Measurements from ENCODE around the gene HOXD10.

GRCh38 chr2:176081376-176081836, 35.2 kb upstream of the HOXD10 start:
- TF ChIP-seq GATA2 (IDR thresholded peaks at IDR 0.05; ENCODE audit: low read depth, low read length) (no peak), GATA3 (IDR thresholded peaks at IDR 0.05; ENCODE audit: low read depth, low read length) (no peak)

All from SH-SY5Y (cell line).